AG20443 (cell line): Measurements from ENCODE around the gene XYLT1.

Experiments
- DNase-seq: peaks from one replicate; pipeline ENCODE4 v3.0.0; 2012; ENCODE audit warnings: low spot score, mixed read lengths

The XYLT1 gene

GRCh38 chr16:17193566-17194100 is 277.1 kb downstream of the XYLT1 start:
- DNase-seq: no peak

GRCh38 chr16:17184026-17184425 is 286.7 kb downstream of the XYLT1 start:
- no peak for DNase-seq

GRCh38 chr16:17177959-17178905 is 292.5 kb downstream of the XYLT1 start:
- no peak for DNase-seq

- DNase-seq: no peak
These were observed 293.4 kb downstream of the XYLT1 start for GRCh38 chr16:17177242-17177958.

- no peak for DNase-seq
These were observed 294.6 kb downstream of the XYLT1 start for GRCh38 chr16:17176199-17176598.

- no peak for DNase-seq
These were observed 297.5 kb downstream of the XYLT1 start for GRCh38 chr16:17173281-17173680.

- no peak for DNase-seq
These were observed 299.3 kb downstream of the XYLT1 start for GRCh38 chr16:17171250-17172143.

GRCh38 chr16:17170435-17170834 is 300.3 kb downstream of the XYLT1 start:
- DNase-seq: no peak

GRCh38 chr16:17168181-17168580 is 302.6 kb downstream of the XYLT1 start:
- DNase-seq: no peak

- peak; percentile 35 for DNase-seq
These were observed 304.7 kb downstream of the XYLT1 start for GRCh38 chr16:17166095-17166494.

GRCh38 chr16:17162560-17162959 is 308.2 kb downstream of the XYLT1 start:
- DNase-seq: peak; percentile 21

GRCh38 chr16:17160920-17161431 is 309.8 kb downstream of the XYLT1 start:
- DNase-seq: no peak

- no peak for DNase-seq
These were observed 310.4 kb downstream of the XYLT1 start for GRCh38 chr16:17160285-17160853.

GRCh38 chr16:17159617-17160016 is 311.1 kb downstream of the XYLT1 start:
- DNase-seq: no peak

- DNase-seq: no peak
These were observed 314.8 kb downstream of the XYLT1 start for GRCh38 chr16:17155936-17156335.

GRCh38 chr16:17155485-17155884 is 315.3 kb downstream of the XYLT1 start:
- no peak for DNase-seq

GRCh38 chr16:17154981-17155380 is 315.8 kb downstream of the XYLT1 start:
- no peak for DNase-seq

- DNase-seq: no peak
These were observed 318.4 kb downstream of the XYLT1 start for GRCh38 chr16:17152311-17152710.

GRCh38 chr16:17151335-17151734 is 319.4 kb downstream of the XYLT1 start:
- no peak for DNase-seq

GRCh38 chr16:17149904-17150483 is 320.8 kb downstream of the XYLT1 start:
- no peak for DNase-seq

- no peak for DNase-seq
These were observed 322.8 kb downstream of the XYLT1 start for GRCh38 chr16:17147942-17148341.
